ENCODE measurements around the gene OMD.

Gene OMD

GRCh38 chr9:92424340-92424739 is at the start of gene OMD:
TSS of gene OMD (minus strand) at chr9:92424471. CDS start at chr9:92417558, 6,913 bp downstream.
- DNase-seq (ENCODE audit: low read depth in 2 of 2, low spot score in 1 of 2): no peak

GRCh38 chr9:92468206-92468605 is 43.9 kb upstream of the OMD start:
- no peak for DNase-seq (ENCODE audit: low read depth in 2 of 2, low spot score in 1 of 2)

- no peak for DNase-seq (ENCODE audit: low read depth in 2 of 2, low spot score in 1 of 2)
Observed at GRCh38 chr9:92467511-92467910, 43.2 kb upstream of the OMD start.

GRCh38 chr9:92467041-92467440 is 42.8 kb upstream of the OMD start:
- DNase-seq (ENCODE audit: low read depth in 2 of 2, low spot score in 1 of 2): no peak

GRCh38 chr9:92463984-92464383 is 39.7 kb upstream of the OMD start:
- no peak for DNase-seq (ENCODE audit: low read depth in 2 of 2, low spot score in 1 of 2)

- no peak for DNase-seq (ENCODE audit: low read depth in 2 of 2, low spot score in 1 of 2)
Observed at GRCh38 chr9:92463387-92463786, 39.1 kb upstream of the OMD start.

- DNase-seq (ENCODE audit: low read depth in 2 of 2, low spot score in 1 of 2): no peak
Observed at GRCh38 chr9:92457576-92457975, 33.3 kb upstream of the OMD start.

GRCh38 chr9:92455217-92455616 is 30.9 kb upstream of the OMD start:
- DNase-seq (ENCODE audit: low read depth in 2 of 2, low spot score in 1 of 2): no peak

GRCh38 chr9:92446536-92446935 is 22.3 kb upstream of the OMD start:
- DNase-seq (ENCODE audit: low read depth in 2 of 2, low spot score in 1 of 2): no peak

GRCh38 chr9:92444841-92445240 is 20.6 kb upstream of the OMD start:
- no peak for DNase-seq (ENCODE audit: low read depth in 2 of 2, low spot score in 1 of 2)

- DNase-seq (ENCODE audit: low read depth in 2 of 2, low spot score in 1 of 2): no peak
Observed at GRCh38 chr9:92440751-92441046, 16.4 kb upstream of the OMD start.

GRCh38 chr9:92439921-92440750 is 15.9 kb upstream of the OMD start:
- no peak for DNase-seq (ENCODE audit: low read depth in 2 of 2, low spot score in 1 of 2)

- no peak for DNase-seq (ENCODE audit: low read depth in 2 of 2, low spot score in 1 of 2)
Observed at GRCh38 chr9:92438900-92439526, 14.7 kb upstream of the OMD start.

GRCh38 chr9:92435263-92435662 is 11.0 kb upstream of the OMD start:
- no peak for DNase-seq (ENCODE audit: low read depth in 2 of 2, low spot score in 1 of 2)

- no peak for DNase-seq (ENCODE audit: low read depth in 2 of 2, low spot score in 1 of 2)
Observed at GRCh38 chr9:92432972-92433548, 8.8 kb upstream of the OMD start.

GRCh38 chr9:92432350-92432749 is 8.1 kb upstream of the OMD start:
- DNase-seq (ENCODE audit: low read depth in 2 of 2, low spot score in 1 of 2): no peak

- no peak for DNase-seq (ENCODE audit: low read depth in 2 of 2, low spot score in 1 of 2)
Observed at GRCh38 chr9:92429836-92430235, 5.6 kb upstream of the OMD start.

- DNase-seq (ENCODE audit: low read depth in 2 of 2, low spot score in 1 of 2): no peak
Observed at GRCh38 chr9:92426501-92427145, 2.4 kb upstream of the OMD start.

GRCh38 chr9:92425474-92425873 is 1.2 kb upstream of the OMD start:
- DNase-seq (ENCODE audit: low read depth in 2 of 2, low spot score in 1 of 2): no peak

- DNase-seq (ENCODE audit: low read depth in 2 of 2, low spot score in 1 of 2): no peak
Observed at GRCh38 chr9:92423612-92424011, 659 bp downstream of the OMD start.

- DNase-seq (ENCODE audit: low read depth in 2 of 2, low spot score in 1 of 2): no peak
Observed at GRCh38 chr9:92422611-92423338, 1.5 kb downstream of the OMD start.

Measured in stimulated activated CD8-positive, alpha-beta memory T cell treated with anti-CD3 and anti-CD28 coated beads, Interleukin-4, amount 100 ng/mL, for 1 hour (primary cell).